Hepatocyte (in vitro differentiated cells): ENCODE results near the gene RAPGEFL1. TPM values are rescaled to one million over a fixed set of nuclear protein-coding genes. Genes with fewer than 3 reads are reported as not detected.
"Not testable (repeated sequence)": the region's sequence is repeated elsewhere in the genome, so short reads cannot be mapped to it uniquely, and the experiment has no call there.

Experiments used
- DNase-seq: peaks from one replicate; pipeline ENCODE4 v3.0.0-alpha.2; 2016; ENCODE audit warnings: low spot score
- H2AFZ ChIP-seq: fragments of 200-600 bp; sonication (generic); 2 replicates; pipeline ENCODE4 v1.6.0; 2016; ENCODE audit warnings: antibody characterized with exemption, mild to moderate bottlenecking
- H3K27ac ChIP-seq: fragments of 200-600 bp; sonication (generic); 2 replicates; pipeline ENCODE4 v1.5.1; 2016; ENCODE audit warnings: mild to moderate bottlenecking
- H3K27me3 ChIP-seq: fragments of 200-600 bp; sonication (generic); 2 replicates; pipeline ENCODE4 v1.6.1; 2016
- H3K36me3 ChIP-seq: fragments of 200-600 bp; sonication (generic); replicated peaks from 2 replicates; pipeline ENCODE4 v1.5.1; 2016; ENCODE audit warnings: low read depth; ENCODE audit not compliant: insufficient read depth
- H3K4me1 ChIP-seq: fragments of 200-600 bp; sonication (generic); 2 replicates; pipeline ENCODE4 v1.5.1; 2016; ENCODE audit warnings: mild to moderate bottlenecking, moderate library complexity; ENCODE audit not compliant: insufficient read depth
- H3K4me2 ChIP-seq: fragments of 200-600 bp; sonication (generic); 2 replicates; pipeline ENCODE4 v1.6.0; 2016
- H3K4me3 ChIP-seq: fragments of 200-600 bp; sonication (generic); 2 replicates; pipeline ENCODE4 v1.5.1; 2016; ENCODE audit warnings: mild to moderate bottlenecking
- H3K79me2 ChIP-seq: fragments of 200-600 bp; sonication (generic); 2 replicates; pipeline ENCODE4 v1.6.0; 2017; ENCODE audit warnings: mild to moderate bottlenecking
- H3K9me2 ChIP-seq: fragments of 200-600 bp; sonication (generic); replicated peaks from 2 replicates; pipeline ENCODE4 v1.6.0; 2017; ENCODE audit warnings: mild to moderate bottlenecking; ENCODE audit not compliant: insufficient read depth
- H3K9me3 ChIP-seq: fragments of 200-600 bp; sonication (generic); 2 replicates; pipeline ENCODE4 v1.5.1; 2016; ENCODE audit warnings: low read depth, mild to moderate bottlenecking
- H4K20me1 ChIP-seq: fragments of 200-600 bp; sonication (generic); 2 replicates; pipeline ENCODE4 v1.6.0; 2016; ENCODE audit warnings: mild to moderate bottlenecking; ENCODE audit not compliant: insufficient read depth, poor library complexity, severe bottlenecking
- CTCF ChIP-seq: fragments of 200-600 bp; sonication (generic); IDR thresholded peaks from 2 replicates; pipeline ENCODE4 v1.5.1; 2016; ENCODE audit warnings: antibody characterized with exemption, mild to moderate bottlenecking; ENCODE audit not compliant: poor library complexity
- EZH2 ChIP-seq: fragments of 200-600 bp; sonication (generic); IDR thresholded peaks from 2 replicates; pipeline ENCODE4 v1.6.1; 2016; ENCODE audit warnings: antibody characterized with exemption, mild to moderate bottlenecking, borderline replicate concordance
- EZH2phosphoT487 ChIP-seq: fragments of 200-600 bp; sonication (generic); IDR thresholded peaks from one replicate; pipeline ENCODE4 v1.6.1; 2018; ENCODE audit warnings: antibody characterized with exemption, mild to moderate bottlenecking, low read depth, moderate library complexity; ENCODE audit not compliant: unreplicated experiment, severe bottlenecking
- WGBS: methylation state at CpG from one replicate; pipeline ENCODE4 v1.1.6; 2016; ENCODE audit warnings: low lambda C conversion rate; ENCODE audit errors: missing lambda C conversion rate; 5-methylcytosine and 5-hydroxymethylcytosine counted together
- polyA plus RNA-seq: library from polyadenylated mRNA; unstranded; fragments of >200 nt; fragmentation: Nextera tagmentation; extraction: Ambion mirVana; gene quantifications from 2 replicates; pipeline ENCODE4 v1.2.1, GENCODE V29; 2016
- total RNA-seq: library from RNA; depleted of rRNA; stranded (reverse); fragments of >200 nt; gene quantifications from 2 replicates; pipeline ENCODE4 v1.2.3, GENCODE V29; 2014

RAPGEFL1 gene
- total and polyA plus RNA-seq, 2 experiments from 2014 or later = 4.2 to 4.9 TPM

GRCh38 chr17:40224718-40225550 is 47.7 kb downstream of the RAPGEFL1 start:
- WGBS = 79% methylated on average over 5 of the region's 5 CpGs
- no peaks in the 10 kb centered on the region for H3K36me3 ChIP-seq
- no peak overlapping the region for H3K27ac ChIP-seq
- no peak overlapping the region for H2AFZ ChIP-seq
- no peak overlapping the region for H3K4me3 ChIP-seq
- no peak for DNase-seq
- no peak for TF ChIP-seq CTCF
- H3K27me3 ChIP-seq = no peaks in the 10 kb centered on the region
- H3K9me3 ChIP-seq = no peaks in the 10 kb centered on the region
- H3K9me2 ChIP-seq = no peaks in the 10 kb centered on the region
- no peak overlapping the region for H3K4me2 ChIP-seq
- peaks cover 85% of the 10 kb centered on the region for H3K79me2 ChIP-seq
- H3K4me1 ChIP-seq = no peaks in the 10 kb centered on the region
- H4K20me1 ChIP-seq = peaks cover 3% of the 10 kb centered on the region

- H3K27ac ChIP-seq, DNase-seq, H3K4me1 ChIP-seq, H3K27me3 ChIP-seq, H2AFZ ChIP-seq, H3K4me3 ChIP-seq, H3K36me3 ChIP-seq, H3K9me3 ChIP-seq, H3K9me2 ChIP-seq, H3K4me2 ChIP-seq: not testable (repeated sequence)
- Histone ChIP-seq H4K20me1 (peaks cover 12% of the 10 kb centered on the region), H3K79me2 (peaks cover 96% of the 10 kb centered on the region)
- 97% methylated on average over 14 of the region's 14 CpGs for WGBS
These were observed 51.9 kb downstream of the RAPGEFL1 start for GRCh38 chr17:40229146-40229545.

GRCh38 chr17:40230670-40231069 is 53.4 kb downstream of the RAPGEFL1 start:
- H4K20me1 ChIP-seq = peaks cover 12% of the 10 kb centered on the region
- no peaks in the 10 kb centered on the region for H3K9me3 ChIP-seq
- 94% methylated on average over 3 of the region's 3 CpGs for WGBS
- no peak overlapping the region for H3K4me3 ChIP-seq
- H3K36me3 ChIP-seq = no peaks in the 10 kb centered on the region
- no peak overlapping the region for H2AFZ ChIP-seq
- TF ChIP-seq EZH2phosphoT487 (no peak), EZH2 (no peak), CTCF (no peak)
- no peak overlapping the region for H3K27ac ChIP-seq
- H3K27me3 ChIP-seq = no peaks in the 10 kb centered on the region
- H3K79me2 ChIP-seq = peaks cover 89% of the 10 kb centered on the region
- H3K9me2 ChIP-seq = no peaks in the 10 kb centered on the region
- no peaks in the 10 kb centered on the region for H3K4me1 ChIP-seq
- no peak for DNase-seq
- no peak overlapping the region for H3K4me2 ChIP-seq

GRCh38 chr17:40231928-40232327 is 54.7 kb downstream of the RAPGEFL1 start:
- H3K36me3 ChIP-seq, H3K4me1 ChIP-seq, H2AFZ ChIP-seq, H3K9me3 ChIP-seq, H3K9me2 ChIP-seq, H3K27ac ChIP-seq, H3K4me2 ChIP-seq, H3K27me3 ChIP-seq, DNase-seq, H3K4me3 ChIP-seq: not testable (repeated sequence)
- H4K20me1 ChIP-seq = peaks cover 17% of the 10 kb centered on the region
- 98% methylated on average over 4 of the region's 4 CpGs for WGBS
- H3K79me2 ChIP-seq = peaks cover 89% of the 10 kb centered on the region
